IMR-90 (cell line): ENCODE data around the gene OR8B3. TPM values are rescaled to one million over a fixed set of nuclear protein-coding genes. Genes with fewer than 3 reads are reported as not detected.

Source experiments
- ATAC-seq: fragments of 200-7000 bp; cut with Tn5 transposase; 2 replicates; pipeline ENCODE4 v1.9.1; 2020; ENCODE audit warnings: low read depth, mild to moderate bottlenecking, moderate library complexity
- BruUV-seq: library from RNA; stranded (reverse); fragments of 400-500 nt; replicated peaks from 2 replicates; lab custom pipeline; 2021; lab: Mats Ljungman, UMichigan
- CTCF ChIA-PET: fragments of 300-600 bp; formaldehyde crosslinking; extraction: SDS; loops from one replicate; lab custom pipeline; 2021; ENCODE audit warnings: antibody characterized with exemption; lab: Yijun Ruan, JAX
- POLR2A ChIA-PET: fragments of 300-600 bp; sonication (Branson Sonifier 250); formaldehyde crosslinking; loops from one replicate; lab custom pipeline; 2022; ENCODE audit warnings: antibody characterized with exemption; ENCODE audit not compliant: unreplicated experiment; lab: Charles Lee
- DNase-seq: peaks from one replicate; pipeline ENCODE4 v3.0.0; 2013
- H2AFZ ChIP-seq: replicated peaks from 2 replicates; pipeline ENCODE3; 2013; ENCODE audit warnings: low read length, mild to moderate bottlenecking; ENCODE audit not compliant: poor library complexity
- H2AK5ac ChIP-seq: 2 replicates; pipeline ENCODE4 v1.6.1; 2013; ENCODE audit warnings: low read depth, low read length, inconsistent platforms
- H2AK9ac ChIP-seq: replicated peaks from 2 replicates; pipeline ENCODE3; 2013; ENCODE audit warnings: mild to moderate bottlenecking, low read depth, low read length, moderate library complexity; ENCODE audit not compliant: poor library complexity
- H2BK120ac ChIP-seq: 2 replicates; pipeline ENCODE4 v1.6.1; 2013; ENCODE audit warnings: low read depth, low read length, inconsistent platforms
- H2BK15ac ChIP-seq: 3 replicates; pipeline ENCODE4 v1.6.1; 2013; ENCODE audit warnings: low read depth, low read length, inconsistent platforms
- H2BK20ac ChIP-seq: 2 replicates; pipeline ENCODE4 v1.6.1; 2013; ENCODE audit warnings: low read depth, mild to moderate bottlenecking, inconsistent platforms, low read length, moderate library complexity
- H2BK5ac ChIP-seq: 2 replicates; pipeline ENCODE4 v1.6.1; 2013; ENCODE audit warnings: mild to moderate bottlenecking, low read depth, low read length, inconsistent platforms; ENCODE audit not compliant: poor library complexity, severe bottlenecking
- H3K14ac ChIP-seq: replicated peaks from 2 replicates; pipeline ENCODE4 v1.6.1; 2013; ENCODE audit warnings: low read depth, low read length, inconsistent platforms
- H3K18ac ChIP-seq: 2 replicates; pipeline ENCODE4 v1.6.1; 2013; ENCODE audit warnings: low read depth, low read length, control low read depth
- H3K23ac ChIP-seq: 2 replicates; pipeline ENCODE4 v1.6.1; 2013; ENCODE audit warnings: low read depth, low read length, inconsistent platforms
- H3K27ac ChIP-seq: 2 replicates; pipeline ENCODE4 v1.5.1; 2013; ENCODE audit warnings: mild to moderate bottlenecking, control low read depth, low read length; ENCODE audit not compliant: insufficient read depth
- H3K27me3 ChIP-seq: 2 replicates; pipeline ENCODE4 v1.6.1; 2013; ENCODE audit warnings: low read length; ENCODE audit not compliant: control insufficient read depth, insufficient read depth
- H3K36me3 ChIP-seq: 2 replicates; pipeline ENCODE4 v1.6.1; 2013; ENCODE audit warnings: low read length, mixed read lengths; ENCODE audit not compliant: control insufficient read depth, insufficient read depth
- H3K4ac ChIP-seq: 2 replicates; pipeline ENCODE4 v1.6.1; 2013; ENCODE audit warnings: low read depth, low read length, inconsistent platforms
- H3K4me1 ChIP-seq: 2 replicates; pipeline ENCODE4 v1.6.1; 2013; ENCODE audit warnings: low read length, mixed read lengths; ENCODE audit not compliant: control insufficient read depth, insufficient read depth
- H3K4me2 ChIP-seq: 2 replicates; pipeline ENCODE4 v1.6.1; 2013; ENCODE audit warnings: low read depth, mild to moderate bottlenecking, control low read depth, low read length, moderate library complexity
- H3K4me3 ChIP-seq: 2 replicates; pipeline ENCODE4 v1.5.1; 2013; ENCODE audit warnings: low read depth, mild to moderate bottlenecking, control low read depth, low read length, moderate library complexity; ENCODE audit not compliant: insufficient read depth
- H3K56ac ChIP-seq: 2 replicates; pipeline ENCODE4 v1.6.1; 2013; ENCODE audit warnings: low read length, inconsistent platforms; ENCODE audit not compliant: insufficient read depth; ENCODE audit errors: extremely low read depth
- H3K79me1 ChIP-seq, 2 experiments: 2 replicates each; pipeline ENCODE4 v1.6.1; 2013; ENCODE audit warnings: low read length in 2 of 2, inconsistent platforms in 1 of 2, low read depth in 1 of 2
- H3K9ac ChIP-seq: 2 replicates; pipeline ENCODE4 v1.6.1; 2013; ENCODE audit warnings: low read depth, low read length, control low read depth
- H3K9me1 ChIP-seq: 2 replicates; pipeline ENCODE4 v1.6.1; 2013; ENCODE audit warnings: low read length, inconsistent platforms; ENCODE audit not compliant: insufficient read depth
- H3K9me3 ChIP-seq: 2 replicates; pipeline ENCODE4 v1.6.1; 2013; ENCODE audit warnings: low read length; ENCODE audit not compliant: control insufficient read depth, insufficient read depth
- H4K20me1 ChIP-seq: 2 replicates; pipeline ENCODE4 v1.6.1; 2013; ENCODE audit warnings: low read length, inconsistent platforms; ENCODE audit not compliant: insufficient read depth
- H4K5ac ChIP-seq: 2 replicates; pipeline ENCODE4 v1.6.1; 2013; ENCODE audit warnings: mild to moderate bottlenecking, low read depth, low read length, control low read depth
- H4K8ac ChIP-seq, 2 experiments: 2 replicates each; pipeline ENCODE4 v1.6.1; 2013; ENCODE audit warnings: low read depth in 2 of 2, low read length in 2 of 2, control low read depth in 1 of 2, inconsistent platforms in 1 of 2
- H4K91ac ChIP-seq: 2 replicates; pipeline ENCODE4 v1.6.1; 2013; ENCODE audit warnings: low read depth, low read length, inconsistent platforms; ENCODE audit not compliant: insufficient read depth
- MAZ ChIP-seq: IDR thresholded peaks from 2 replicates; pipeline ENCODE4 v1.6.1; 2012; ENCODE audit warnings: low read depth, mild to moderate bottlenecking, low read length, improper control_type of control experiment, moderate library complexity, borderline replicate concordance
- RCOR1 ChIP-seq: IDR thresholded peaks from 2 replicates; pipeline ENCODE4 v1.6.1; 2012; ENCODE audit warnings: mild to moderate bottlenecking, low read length, improper control_type of control experiment; ENCODE audit not compliant: insufficient replicate concordance
- WGBS, 2 experiments: methylation state at CpG; one replicate each; pipeline versions ENCODE4 v1.1.5 to v1.1.7; 2013; ENCODE audit warnings: missing lambda C conversion rate in 2 of 2; ENCODE audit not compliant: insufficient read length in 1 of 2; ENCODE audit errors: extremely low coverage in 2 of 2; 5-methylcytosine and 5-hydroxymethylcytosine counted together
- dilution Hi-C: fragments of 300-500 bp; cut with HindIII; formaldehyde crosslinking; loops from one replicate; pipeline ENCODE4 v1.14.3; 2018; ENCODE audit warnings: low sequenced_read_pairs; ENCODE audit not compliant: unreplicated experiment
- in situ Hi-C: fragments of 300-500 bp; cut with MboI; formaldehyde crosslinking; loops from 3 replicates; pipeline ENCODE4 v1.14.3; 2019; ENCODE audit warnings: low sequenced_read_pairs, inconsistent platforms, mixed read lengths
- intact Hi-C: fragments of 100-400 bp; cut with micrococcal nuclease; formaldehyde crosslinking; loops from 2 replicates; pipeline ENCODE4 v1.10.0; 2022
- polyA plus RNA-seq, 3 experiments: library from polyadenylated mRNA; depleted of rRNA; stranded (reverse); fragments of >200 nt; gene quantifications; 2 replicates each; pipeline ENCODE4 v1.2.3, GENCODE V29; 2012; ENCODE audit warnings: low replicate concordance in 1 of 3
- total RNA-seq: library from RNA; depleted of rRNA; stranded (reverse); fragments of >200 nt; gene quantifications from 2 replicates; pipeline ENCODE4 v1.2.3, GENCODE V29; 2012
- TF ChIP-seq, protein P1 (sequence below): fragments of 150-350 bp; IDR thresholded peaks from 2 replicates; pipeline ENCODE4 v1.6.1; 2016; ENCODE audit warnings: low read depth, mild to moderate bottlenecking, low read length, moderate library complexity, borderline replicate concordance

The OR8B3 gene
- total and polyA plus RNA-seq, 2 of the 4 experiments (the other 2 are of a cell fraction) = not detected

DNA sequence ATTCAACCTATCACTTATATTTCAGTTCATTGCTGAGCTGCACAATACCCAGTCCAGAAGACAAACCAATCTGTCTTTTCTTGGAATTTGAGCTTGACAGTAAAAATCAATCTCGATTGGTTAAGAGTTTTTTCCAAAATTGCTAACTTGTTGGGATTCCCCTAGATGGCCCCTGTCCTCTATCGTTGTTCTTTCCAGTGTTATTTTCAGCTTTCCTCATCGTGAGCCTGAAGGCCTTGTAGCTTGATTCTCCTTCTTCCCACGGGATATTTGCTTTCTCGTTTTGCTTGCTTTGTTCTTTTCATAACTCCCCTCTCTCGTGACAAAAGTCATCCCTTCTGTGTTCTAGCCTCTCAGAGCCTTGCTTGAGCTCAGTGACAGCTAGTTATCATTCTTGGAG lies 43.6 kb upstream of the OR8B3 start:
- no peak overlapping the region for H2AFZ ChIP-seq
- H2BK5ac ChIP-seq = no peak overlapping the region
- no peak overlapping the region for H3K56ac ChIP-seq
- no peak overlapping the region for H2BK20ac ChIP-seq
- ATAC-seq = no peak
- H3K4me1 ChIP-seq = no peaks in the 10 kb centered on the region
- H3K14ac ChIP-seq = no peak overlapping the region
- H4K20me1 ChIP-seq = no peaks in the 10 kb centered on the region
- H4K91ac ChIP-seq = no peak overlapping the region
- no peak overlapping the region for H3K23ac ChIP-seq
- H4K8ac ChIP-seq = no peak overlapping the region
- no peaks in the 10 kb centered on the region; the same call in 1 of the 2 replicates for H3K27me3 ChIP-seq
- dilution Hi-C loops = no loop called here
- H3K9me3 ChIP-seq = no peaks in the 10 kb centered on the region
- no peak overlapping the region for H3K18ac ChIP-seq
- H2AK9ac ChIP-seq = no peak overlapping the region
- H3K36me3 ChIP-seq = no peaks in the 10 kb centered on the region
- in situ Hi-C loops = no loop called here
- no peak overlapping the region for H2BK15ac ChIP-seq
- no TSS peak for BruUV-seq
- H2BK120ac ChIP-seq = no peak overlapping the region
- intact Hi-C loops = no loop called here
- H3K4me3 ChIP-seq = no peak overlapping the region
- no peak overlapping the region for H3K4ac ChIP-seq
- no peak overlapping the region for H4K5ac ChIP-seq
- TF ChIP-seq RCOR1 (no peak), MAZ (no peak)
- TF ChIP-seq, protein P1, sequence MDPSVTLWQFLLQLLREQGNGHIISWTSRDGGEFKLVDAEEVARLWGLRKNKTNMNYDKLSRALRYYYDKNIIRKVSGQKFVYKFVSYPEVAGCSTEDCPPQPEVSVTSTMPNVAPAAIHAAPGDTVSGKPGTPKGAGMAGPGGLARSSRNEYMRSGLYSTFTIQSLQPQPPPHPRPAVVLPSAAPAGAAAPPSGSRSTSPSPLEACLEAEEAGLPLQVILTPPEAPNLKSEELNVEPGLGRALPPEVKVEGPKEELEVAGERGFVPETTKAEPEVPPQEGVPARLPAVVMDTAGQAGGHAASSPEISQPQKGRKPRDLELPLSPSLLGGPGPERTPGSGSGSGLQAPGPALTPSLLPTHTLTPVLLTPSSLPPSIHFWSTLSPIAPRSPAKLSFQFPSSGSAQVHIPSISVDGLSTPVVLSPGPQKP = no peak
- H3K9ac ChIP-seq = no peak overlapping the region
- DNase-seq = no peak
- H3K9me1 ChIP-seq = no peaks in the 10 kb centered on the region
- ChIA-PET CTCF (interaction anchor here (0.6 kb wide), 2 partner anchors 26 to 40 kb away, joined by 3 read pairs; no protein-coding TSS in a partner anchor), POLR2A (no interaction called here)
- no peak overlapping the region for H3K4me2 ChIP-seq
- no peak overlapping the region for H2AK5ac ChIP-seq
- H3K27ac ChIP-seq = no peak overlapping the region
- 20% methylated on average over 3 of the region's 6 CpGs; no CpG with 5 or more reads in 1 of the 2 experiments for WGBS, 2 experiments
- H3K79me1 ChIP-seq = no peaks in the 10 kb centered on the region
